ENCODE results near the gene RWDD3.

RWDD3 gene

DNA sequence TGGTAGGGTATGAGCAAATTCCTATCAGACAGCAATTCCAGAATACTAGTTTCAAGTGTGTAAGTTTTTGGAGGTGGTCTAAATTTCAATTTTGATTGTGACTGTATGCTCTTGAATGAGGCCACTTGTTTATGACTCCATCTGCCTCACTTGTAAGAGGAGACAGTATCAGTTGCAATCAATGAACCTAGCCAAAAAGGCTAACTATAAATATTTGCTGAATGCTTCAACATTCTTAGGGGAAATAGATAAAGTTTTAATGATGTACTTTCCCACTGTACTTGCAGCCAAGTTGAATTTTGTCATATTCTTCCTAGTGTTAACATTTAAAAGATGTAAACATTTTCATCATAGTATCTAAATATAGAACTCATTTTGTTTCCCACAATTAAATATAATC lies 32.1 kb upstream of the RWDD3 start:
- TF ChIP-seq, protein P1, sequence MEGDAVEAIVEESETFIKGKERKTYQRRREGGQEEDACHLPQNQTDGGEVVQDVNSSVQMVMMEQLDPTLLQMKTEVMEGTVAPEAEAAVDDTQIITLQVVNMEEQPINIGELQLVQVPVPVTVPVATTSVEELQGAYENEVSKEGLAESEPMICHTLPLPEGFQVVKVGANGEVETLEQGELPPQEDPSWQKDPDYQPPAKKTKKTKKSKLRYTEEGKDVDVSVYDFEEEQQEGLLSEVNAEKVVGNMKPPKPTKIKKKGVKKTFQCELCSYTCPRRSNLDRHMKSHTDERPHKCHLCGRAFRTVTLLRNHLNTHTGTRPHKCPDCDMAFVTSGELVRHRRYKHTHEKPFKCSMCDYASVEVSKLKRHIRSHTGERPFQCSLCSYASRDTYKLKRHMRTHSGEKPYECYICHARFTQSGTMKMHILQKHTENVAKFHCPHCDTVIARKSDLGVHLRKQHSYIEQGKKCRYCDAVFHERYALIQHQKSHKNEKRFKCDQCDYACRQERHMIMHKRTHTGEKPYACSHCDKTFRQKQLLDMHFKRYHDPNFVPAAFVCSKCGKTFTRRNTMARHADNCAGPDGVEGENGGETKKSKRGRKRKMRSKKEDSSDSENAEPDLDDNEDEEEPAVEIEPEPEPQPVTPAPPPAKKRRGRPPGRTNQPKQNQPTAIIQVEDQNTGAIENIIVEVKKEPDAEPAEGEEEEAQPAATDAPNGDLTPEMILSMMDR (IDR thresholded peaks at IDR 0.05; ENCODE audit: low read depth, low read length): no peak
- H3K4me3 ChIP-seq (replicated peaks in 1 of 2; ENCODE audit: low read depth in 2 of 2, low read length in 2 of 2): no peak overlapping the region
- no peak for DNase-seq (ENCODE audit: low read depth in 2 of 2)

DNA sequence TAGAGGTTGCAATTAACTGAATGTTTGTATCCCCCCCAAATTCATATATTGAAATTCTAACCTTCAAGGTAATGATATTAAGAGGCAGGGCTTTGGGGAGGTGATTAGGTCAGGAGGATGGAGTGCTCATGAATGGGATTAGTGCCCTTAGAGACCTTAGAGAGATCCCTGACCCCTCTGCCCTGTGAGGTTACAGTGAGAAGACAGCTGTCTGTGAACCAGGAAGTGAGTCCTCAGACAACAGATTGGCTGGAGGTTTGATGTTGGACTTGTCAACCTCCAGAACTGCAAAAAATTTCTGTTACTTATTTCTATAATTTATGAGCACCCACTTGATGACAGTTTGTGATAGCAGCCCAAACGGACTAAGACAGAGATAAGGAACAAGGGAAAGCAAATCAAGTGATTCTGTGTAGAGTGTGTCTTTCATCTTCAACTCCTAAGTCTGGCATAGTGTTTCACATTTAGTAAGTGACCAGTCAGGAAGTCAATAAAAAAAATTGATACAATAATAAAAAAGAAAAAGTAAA lies 30.0 kb upstream of the RWDD3 start:
- TF ChIP-seq, protein P1 (IDR thresholded peaks at IDR 0.05; ENCODE audit: low read depth, low read length): no peak
- no peak for DNase-seq (ENCODE audit: low read depth in 2 of 2)
- no peak overlapping the region for H3K4me3 ChIP-seq (replicated peaks in 1 of 2; ENCODE audit: low read depth in 2 of 2, low read length in 2 of 2)

DNA sequence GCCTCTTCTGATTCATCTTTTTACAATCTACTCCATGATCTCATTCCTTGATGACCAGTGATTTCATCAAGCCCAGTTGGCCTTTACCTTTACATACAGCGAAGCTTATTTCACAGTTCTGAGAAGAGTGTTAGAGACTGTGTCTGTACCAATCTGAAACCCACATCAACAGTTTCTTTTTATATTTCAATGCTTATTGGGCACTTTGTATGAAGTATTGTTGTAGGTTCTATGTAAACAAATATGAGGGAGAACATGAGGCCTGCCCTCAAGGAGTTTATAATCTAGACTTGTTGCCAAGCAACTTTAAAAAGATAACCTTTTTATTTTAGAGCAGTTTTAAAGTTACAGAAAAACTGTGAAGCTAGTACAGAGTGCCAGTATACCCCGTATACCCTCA lies 27.5 kb upstream of the RWDD3 start:
- TF ChIP-seq, protein P1 (IDR thresholded peaks at IDR 0.05; ENCODE audit: low read depth, low read length): no peak
- DNase-seq (ENCODE audit: low read depth in 2 of 2): no peak
- no peak overlapping the region for H3K4me3 ChIP-seq (replicated peaks in 1 of 2; ENCODE audit: low read depth in 2 of 2, low read length in 2 of 2)

DNA sequence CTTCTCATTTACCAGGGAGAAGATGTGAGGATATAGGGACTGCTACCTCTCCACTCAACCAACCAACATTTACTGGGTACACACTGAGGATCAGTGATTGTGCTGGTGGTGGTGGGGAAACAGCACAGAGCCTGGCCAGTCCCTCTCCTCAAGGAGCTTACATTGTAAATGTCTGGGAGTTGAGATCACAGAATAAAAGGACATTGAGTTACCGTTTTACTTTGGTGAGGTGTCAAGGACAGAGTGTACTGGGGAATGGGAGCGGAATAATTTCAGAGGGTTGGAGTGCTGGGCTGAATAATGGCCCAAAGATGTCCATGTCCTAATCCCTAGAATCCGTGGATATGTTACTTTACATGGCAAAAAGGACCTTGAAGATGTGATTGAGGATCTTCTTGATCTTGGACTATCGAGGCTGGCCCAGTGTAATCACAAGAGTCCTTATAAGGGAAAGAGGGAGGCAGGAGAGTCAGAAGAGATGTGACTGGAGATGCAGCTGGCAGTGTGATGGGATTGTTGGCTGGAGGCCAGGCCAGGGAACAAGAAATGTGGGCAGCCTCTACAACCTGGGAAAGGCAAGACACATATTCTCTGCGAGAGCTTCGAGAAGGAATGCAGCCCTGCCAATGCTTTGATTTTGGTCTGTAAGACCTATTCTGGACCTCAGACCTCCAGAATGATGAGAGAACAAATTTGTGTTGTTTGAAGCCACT lies 26.6 kb upstream of the RWDD3 start:
- TF ChIP-seq, protein P1 (IDR thresholded peaks at IDR 0.05; ENCODE audit: low read depth, low read length): no peak
- no peak for DNase-seq (ENCODE audit: low read depth in 2 of 2)
- no peak overlapping the region for H3K4me3 ChIP-seq (replicated peaks in 1 of 2; ENCODE audit: low read depth in 2 of 2, low read length in 2 of 2)

DNA sequence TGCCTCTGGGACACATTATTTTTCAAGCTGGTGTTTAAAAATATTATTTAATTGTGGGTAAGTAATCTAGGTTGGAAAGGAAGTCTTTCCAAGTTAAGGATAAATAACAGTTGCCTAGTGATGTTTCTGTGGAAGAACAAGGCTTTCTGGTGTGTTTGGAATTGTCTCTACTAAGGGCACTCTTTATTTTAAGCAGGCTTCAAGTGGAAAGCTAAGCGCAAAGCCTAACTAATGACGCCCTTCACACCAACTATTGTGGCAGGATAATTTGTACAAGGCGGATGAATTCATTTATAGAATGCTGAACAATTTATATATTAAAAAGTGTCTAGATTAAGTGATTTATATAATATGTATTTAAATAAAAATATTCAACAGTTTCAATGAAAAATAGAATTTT lies 25.1 kb upstream of the RWDD3 start:
- TF ChIP-seq, protein P1 (IDR thresholded peaks at IDR 0.05; ENCODE audit: low read depth, low read length): no peak
- DNase-seq (ENCODE audit: low read depth in 2 of 2): no peak
- no peak overlapping the region for H3K4me3 ChIP-seq (replicated peaks in 1 of 2; ENCODE audit: low read depth in 2 of 2, low read length in 2 of 2)

DNA sequence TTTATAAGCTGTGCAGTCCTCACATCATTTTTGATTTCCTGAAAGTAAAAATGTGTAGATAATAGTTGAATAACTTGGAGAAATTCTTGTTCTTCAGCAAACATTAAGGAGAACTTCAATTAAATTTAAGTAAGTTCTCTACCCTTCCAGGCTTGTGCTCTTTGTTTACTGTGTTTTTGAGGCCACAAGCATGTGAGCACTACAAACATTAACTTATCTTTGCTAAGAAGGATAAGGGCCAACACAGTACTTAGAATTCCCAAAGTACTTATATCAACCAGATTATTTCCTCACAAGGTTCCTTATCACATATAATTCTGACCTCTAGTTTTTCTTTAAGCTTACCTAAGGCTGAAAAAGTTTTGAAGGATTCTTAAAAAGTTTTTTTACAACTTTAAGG lies 24.7 kb upstream of the RWDD3 start:
- no peak overlapping the region for H3K4me3 ChIP-seq (replicated peaks in 1 of 2; ENCODE audit: low read depth in 2 of 2, low read length in 2 of 2)
- TF ChIP-seq, protein P1 (IDR thresholded peaks at IDR 0.05; ENCODE audit: low read depth, low read length): no peak
- DNase-seq (ENCODE audit: low read depth in 2 of 2): no peak

Measured in cardiac fibroblast (primary cell).